Hematopoietic multipotent progenitor cell treated with erythropoietin and hydrocortisone succinate and interleukin-3 and kit ligand, for 17 days (in vitro differentiated cells): ENCODE data around the gene ARHGAP45.
"Not testable (repeated sequence)": the region's sequence is repeated elsewhere in the genome, so short reads cannot be mapped to it uniquely, and the experiment has no call there.

Source experiments
- DNase-seq: peaks from one replicate; pipeline ENCODE4 v3.0.0-alpha.2; 2015; ENCODE audit warnings: low spot score

Gene ARHGAP45

GRCh38 chr19:1116726-1117581, 50.0 kb downstream of the ARHGAP45 start:
- no peak for DNase-seq

- DNase-seq = no peak
These were observed 50.7 kb downstream of the ARHGAP45 start for GRCh38 chr19:1117654-1118053.

GRCh38 chr19:1118999-1119398, 52.0 kb downstream of the ARHGAP45 start:
- DNase-seq = no peak

GRCh38 chr19:1119475-1120217, 52.7 kb downstream of the ARHGAP45 start:
- no peak for DNase-seq

- no peak for DNase-seq
These were observed 54.4 kb downstream of the ARHGAP45 start for GRCh38 chr19:1121395-1121794.

DNA sequence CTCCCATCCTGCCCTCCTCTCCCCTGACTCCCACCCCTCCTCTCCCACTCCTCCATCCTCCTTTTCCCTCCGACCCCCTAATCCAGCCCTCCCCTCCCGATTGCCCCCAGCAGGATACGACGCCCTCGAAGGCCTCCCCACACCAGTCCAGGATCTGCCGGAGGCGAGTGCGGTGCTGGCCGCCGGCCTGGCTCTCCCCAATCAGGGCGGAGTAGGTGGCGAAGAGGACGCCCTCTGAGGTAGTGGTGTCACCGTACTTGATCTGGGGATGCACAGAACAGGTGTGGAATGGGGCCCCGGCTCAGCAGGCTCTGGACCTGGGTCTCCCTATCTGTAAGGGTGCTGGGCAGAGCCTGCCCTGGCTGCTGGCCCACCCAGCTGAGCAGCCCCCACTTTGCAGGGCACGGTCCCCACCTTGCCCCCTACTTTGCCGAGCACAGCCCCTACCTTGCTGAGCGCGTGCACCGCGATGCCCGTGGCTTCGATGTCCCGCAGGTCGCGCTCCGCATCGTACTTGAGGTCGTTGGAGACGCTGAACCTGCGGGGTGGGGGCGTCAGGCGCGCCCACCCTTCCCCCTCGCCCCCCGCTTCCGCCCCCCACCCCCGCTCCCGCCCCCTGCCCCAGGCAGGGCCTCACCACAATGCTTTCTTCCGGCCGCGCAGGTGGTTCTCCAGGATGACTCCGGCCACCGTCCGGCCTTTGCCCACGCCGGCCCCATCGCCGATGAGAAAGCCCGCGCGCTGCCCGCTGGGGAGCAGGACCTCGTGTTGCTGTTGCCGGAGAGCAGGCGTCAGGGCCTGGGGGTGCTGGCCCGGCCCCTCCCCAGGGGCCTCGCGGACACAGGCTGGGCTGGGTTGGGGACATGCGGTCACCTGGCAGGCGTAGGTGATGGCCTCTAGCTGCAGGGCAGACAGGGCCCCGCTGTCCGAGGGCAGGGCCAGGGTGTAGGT, 55.3 kb downstream of the ARHGAP45 start:
- DNase-seq = no peak

GRCh38 chr19:1122972-1123363, 56.0 kb downstream of the ARHGAP45 start:
- DNase-seq = peak; percentile 64

GRCh38 chr19:1123381-1123780, 56.4 kb downstream of the ARHGAP45 start:
- no peak for DNase-seq

GRCh38 chr19:1123885-1124677, 57.1 kb downstream of the ARHGAP45 start:
- DNase-seq = no peak

GRCh38 chr19:1125601-1126467, 58.9 kb downstream of the ARHGAP45 start:
- DNase-seq = no peak

- no peak for DNase-seq
These were observed 60.2 kb downstream of the ARHGAP45 start for GRCh38 chr19:1126984-1127760.

- DNase-seq = no peak
These were observed 61.1 kb downstream of the ARHGAP45 start for GRCh38 chr19:1128106-1128505.

DNA sequence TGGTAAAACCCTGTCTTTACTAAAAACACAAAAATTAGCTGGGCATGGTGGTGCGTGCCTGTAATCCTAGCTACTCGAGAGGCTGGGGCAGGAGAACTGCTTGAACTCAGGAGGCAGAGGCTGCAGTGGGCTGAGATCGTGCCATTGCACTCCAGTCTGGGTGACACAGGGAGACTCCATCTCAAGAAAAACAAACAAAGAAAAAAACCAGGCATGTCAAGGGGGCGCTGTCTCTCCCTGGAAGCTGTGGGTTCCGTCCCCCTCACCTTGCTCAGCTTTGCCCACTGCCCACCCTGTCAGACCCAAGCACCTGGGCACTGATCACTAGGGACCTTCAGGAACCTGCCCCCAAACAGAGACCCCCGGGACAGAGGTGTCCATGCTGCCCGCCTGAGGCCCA, 62.1 kb downstream of the ARHGAP45 start:
- not testable (repeated sequence) for DNase-seq

GRCh38 chr19:1129535-1129934, 62.6 kb downstream of the ARHGAP45 start:
- no peak for DNase-seq

DNA sequence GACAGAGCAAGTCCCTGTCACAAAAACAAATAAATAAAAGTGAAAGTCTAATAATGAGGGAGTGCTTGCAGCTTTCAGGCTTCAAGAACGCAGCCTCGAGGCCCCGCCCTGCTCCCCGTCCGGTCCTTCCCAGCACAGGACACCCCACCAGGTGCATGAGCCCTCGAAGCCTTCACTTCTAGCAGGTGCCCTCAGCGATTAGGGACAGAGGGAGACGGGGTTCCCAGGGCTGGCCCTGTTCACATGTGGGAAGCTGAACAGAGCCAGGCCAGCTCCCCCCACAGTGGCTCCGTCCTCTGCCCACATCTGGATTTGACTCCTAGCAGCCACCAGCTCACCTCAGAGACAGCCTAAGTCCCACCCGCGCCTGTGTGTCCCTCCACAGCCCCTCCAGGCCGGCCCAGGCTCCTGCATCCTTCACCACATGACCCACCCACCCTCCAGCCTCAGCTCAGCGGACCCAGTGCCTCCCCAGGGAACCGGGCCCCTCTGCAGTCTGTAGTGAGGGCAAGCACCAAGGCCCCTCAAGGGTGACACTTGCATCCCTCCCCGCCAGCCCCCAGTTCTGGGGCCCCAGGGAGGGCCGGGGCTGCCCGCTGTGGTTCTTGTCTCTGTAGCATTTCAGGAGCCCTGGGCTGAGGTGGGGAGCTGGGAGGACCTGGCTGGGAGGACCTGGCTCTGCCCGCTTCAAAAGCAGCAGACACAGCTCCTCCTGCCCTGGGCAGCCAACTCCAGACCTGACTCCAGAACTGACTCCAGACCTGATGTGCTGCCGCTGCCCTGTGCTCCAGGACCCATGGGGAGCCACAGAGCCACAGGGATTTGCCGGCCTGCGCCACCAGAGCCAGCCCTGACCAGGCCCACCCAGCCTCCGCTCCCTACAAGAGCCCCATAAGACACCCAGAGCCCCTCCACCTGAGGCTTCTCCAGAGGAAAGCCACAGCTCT, 64.1 kb downstream of the ARHGAP45 start:
- no peak for DNase-seq

- DNase-seq = no peak
These were observed 65.0 kb downstream of the ARHGAP45 start for GRCh38 chr19:1131718-1132551.
